Right atrium auricular region (tissue), 2 donors: ENCODE results near the gene TTC1. TPM values are rescaled to one million over a fixed set of nuclear protein-coding genes. Genes with fewer than 3 reads are reported as not detected.

ENCODE experiments used
- DNase-seq: peaks from one replicate; pipeline ENCODE4 v3.0.0-alpha.2; 2019; ENCODE audit warnings: low spot score
- H3K27ac ChIP-seq, 2 donors: fragments of 200-600 bp; sonication (generic); 1 replicate in 1 of 2; 2 replicates in 1 of 2; pipeline ENCODE4 v1.5.1; 2016 to 2019
- H3K27me3 ChIP-seq, 2 donors: fragments of 200-600 bp; sonication (generic); one replicate each; pipeline versions ENCODE4 v1.5.1 to v1.6.0; 2017 to 2019
- H3K36me3 ChIP-seq: fragments of 200-600 bp; sonication (generic); one replicate; pipeline ENCODE4 v1.5.1; 2016
- H3K4me1 ChIP-seq, 2 donors: fragments of 200-600 bp; sonication (generic); one replicate each; pipeline versions ENCODE4 v1.5.1 to v1.6.0; 2017 to 2019
- H3K4me3 ChIP-seq, 2 donors: fragments of 200-600 bp; sonication (generic); 1 replicate in 1 of 2; 2 replicates in 1 of 2; pipeline ENCODE4 v1.5.1; 2017 to 2019; ENCODE audit warnings: mild to moderate bottlenecking in 1 of 2, moderate library complexity in 1 of 2
- H3K9me3 ChIP-seq, 2 donors: fragments of 200-600 bp; sonication (generic); one replicate each; pipeline ENCODE4 v1.5.1; 2019
- CTCF ChIP-seq, 2 donors: fragments of 200-600 bp; sonication (generic); IDR thresholded peaks; one replicate each; pipeline ENCODE4 v1.5.1; 2019; ENCODE audit warnings: antibody characterized with exemption in 2 of 2
- total RNA-seq, 2 donors: library from RNA; depleted of rRNA; stranded (reverse); fragments of >200 nt; gene quantifications; one replicate each; pipeline ENCODE4 v1.1.0, GENCODE V29; 2016

Gene TTC1
- total RNA-seq, 2 donors from 2014 or later = 51.2 to 77.0 TPM

GRCh38 chr5:160076997-160077396, 68.1 kb downstream of the TTC1 start:
- no peak for DNase-seq
- Histone ChIP-seq H3K4me1 (peaks cover 0 to 6% of the 10 kb centered on the region in 2 donors), H3K4me3 (no peak overlapping the region), H3K27me3 (no peaks in the 10 kb centered on the region), H3K9me3 (no peaks in the 10 kb centered on the region), H3K36me3 (peaks cover 4% of the 10 kb centered on the region), H3K27ac (no peak overlapping the region)
- TF ChIP-seq CTCF (IDR thresholded peaks at IDR 0.05) = no peak

GRCh38 chr5:160079753-160080152, 70.8 kb downstream of the TTC1 start:
- Histone ChIP-seq H3K27ac (no peak overlapping the region), H3K9me3 (no peaks in the 10 kb centered on the region), H3K27me3 (no peaks in the 10 kb centered on the region), H3K4me1 (peaks cover 0 to 14% of the 10 kb centered on the region in 2 donors), H3K36me3 (peaks cover 4% of the 10 kb centered on the region), H3K4me3 (no peak overlapping the region)
- no peak for DNase-seq
- no peak for TF ChIP-seq CTCF (IDR thresholded peaks at IDR 0.05)

GRCh38 chr5:160081495-160081894, 72.6 kb downstream of the TTC1 start:
- Histone ChIP-seq H3K4me3 (no peak overlapping the region), H3K27me3 (no peaks in the 10 kb centered on the region), H3K9me3 (no peaks in the 10 kb centered on the region), H3K36me3 (peaks cover 4% of the 10 kb centered on the region), H3K4me1 (peaks cover 0 to 14% of the 10 kb centered on the region in 2 donors), H3K27ac (no peak overlapping the region)
- DNase-seq = no peak
- TF ChIP-seq CTCF (IDR thresholded peaks at IDR 0.05) = no peak

GRCh38 chr5:160082614-160083500, 73.9 kb downstream of the TTC1 start:
- no peak for DNase-seq
- Histone ChIP-seq H3K4me3 (no peak overlapping the region), H3K36me3 (peaks cover 4% of the 10 kb centered on the region), H3K4me1 (peaks cover 0 to 14% of the 10 kb centered on the region in 2 donors), H3K9me3 (no peaks in the 10 kb centered on the region), H3K27me3 (no peaks in the 10 kb centered on the region), H3K27ac (no peak overlapping the region)
- no peak for TF ChIP-seq CTCF (IDR thresholded peaks at IDR 0.05)

GRCh38 chr5:160083501-160083900, 74.6 kb downstream of the TTC1 start:
- Histone ChIP-seq H3K27me3 (no peaks in the 10 kb centered on the region), H3K27ac (no peak overlapping the region), H3K9me3 (no peaks in the 10 kb centered on the region), H3K4me1 (peaks cover 0 to 14% of the 10 kb centered on the region in 2 donors), H3K4me3 (no peak overlapping the region), H3K36me3 (peaks cover 3% of the 10 kb centered on the region)
- no peak for TF ChIP-seq CTCF (IDR thresholded peaks at IDR 0.05)
- no peak for DNase-seq
